ENCODE measurements around the gene LSM10.

LSM10 gene

GRCh38 chr1:36396359-36396758 lies 1.3 kb downstream of the LSM10 start:
- no peak overlapping the region for H3K4me3 ChIP-seq (ENCODE audit: insufficient read depth, low read depth, low read length)

DNA sequence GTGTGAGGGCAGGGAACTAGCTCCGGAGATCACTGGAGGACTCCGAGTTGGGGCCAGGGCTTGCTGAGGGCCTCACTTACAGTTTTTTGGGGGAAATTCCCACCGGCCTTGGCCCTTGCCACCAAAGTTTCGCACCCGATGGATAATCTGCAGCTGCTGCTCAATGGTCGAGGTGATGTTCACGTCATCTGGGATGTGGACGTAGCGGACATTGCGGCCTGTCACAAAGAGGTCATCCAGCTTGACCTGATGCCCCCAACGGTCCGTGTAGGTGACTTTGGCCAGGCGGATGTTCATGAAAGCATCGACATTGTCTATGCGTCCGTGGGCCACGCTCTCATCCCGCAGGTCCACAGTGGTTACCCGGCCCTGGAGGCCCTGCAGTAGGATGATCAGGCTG lies 4.0 kb downstream of the LSM10 start:
- Histone ChIP-seq H3K27ac (ENCODE audit: insufficient read depth, low read depth, low read length, poor library complexity, severe bottlenecking) (no peak overlapping the region), H3K27me3 (ENCODE audit: control insufficient read depth, insufficient read depth, low read length, poor library complexity, severe bottlenecking) (no peaks in the 10 kb centered on the region), H3K4me1 (ENCODE audit: control insufficient read depth, insufficient read depth, low read length) (no peaks in the 10 kb centered on the region), H3K4me3 (ENCODE audit: insufficient read depth, low read depth, low read length) (no peak overlapping the region), H3K36me3 (ENCODE audit: control insufficient read depth, insufficient read depth, low read length) (peaks cover 9% of the 10 kb centered on the region), H3K9me3 (ENCODE audit: control insufficient read depth, low read length) (no peaks in the 10 kb centered on the region)
- 96% methylated on average over 19 of the region's 19 CpGs for WGBS, 2 experiments

More at GRCh38 chr1:36396359-36396758, 1.3 kb downstream of the LSM10 start:
- WGBS, 2 experiments: 90 to 95% methylated on average over 6 of the region's 6 CpGs
- Histone ChIP-seq H3K27ac (ENCODE audit: insufficient read depth, low read depth, low read length, poor library complexity, severe bottlenecking) (no peak overlapping the region), H3K36me3 (ENCODE audit: control insufficient read depth, insufficient read depth, low read length) (peaks cover 9% of the 10 kb centered on the region), H3K27me3 (ENCODE audit: control insufficient read depth, insufficient read depth, low read length, poor library complexity, severe bottlenecking) (no peaks in the 10 kb centered on the region), H3K4me1 (ENCODE audit: control insufficient read depth, insufficient read depth, low read length) (no peaks in the 10 kb centered on the region), H3K9me3 (ENCODE audit: control insufficient read depth, low read length) (no peaks in the 10 kb centered on the region)

DNA sequence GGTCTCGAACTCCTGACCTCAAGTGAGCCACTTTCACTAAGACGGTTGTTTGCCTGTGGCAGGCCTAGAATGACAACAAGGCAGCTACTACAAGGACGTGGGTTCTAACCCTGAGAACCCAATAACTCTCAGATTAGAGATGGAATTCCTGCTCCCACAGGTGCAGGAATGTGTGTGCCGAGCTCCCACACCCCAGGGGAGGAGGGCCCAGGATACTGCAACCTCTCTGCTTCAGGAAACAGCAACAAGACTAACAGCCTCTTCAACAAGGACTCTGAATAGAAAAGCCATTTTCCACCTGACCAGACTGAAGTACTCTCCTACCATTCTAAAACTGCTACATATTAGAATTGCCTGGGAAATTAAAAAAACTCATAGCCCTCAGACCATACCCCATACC lies 4.9 kb downstream of the LSM10 start:
- WGBS, 2 experiments: 90 to 91% methylated on average over 4 of the region's 4 CpGs
- H3K27me3 ChIP-seq (ENCODE audit: control insufficient read depth, insufficient read depth, low read length, poor library complexity, severe bottlenecking): no peaks in the 10 kb centered on the region

GRCh38 chr1:36391271-36391670 lies 6.4 kb downstream of the LSM10 start:
- 91 to 98% methylated on average over 8 of the region's 8 CpGs for WGBS, 2 experiments
- no peak overlapping the region for H3K4me3 ChIP-seq (ENCODE audit: insufficient read depth, low read depth, low read length)
- H3K36me3 ChIP-seq (ENCODE audit: control insufficient read depth, insufficient read depth, low read length): peaks cover 9% of the 10 kb centered on the region
- no peak overlapping the region for H3K27ac ChIP-seq (ENCODE audit: insufficient read depth, low read depth, low read length, poor library complexity, severe bottlenecking)
- no peaks in the 10 kb centered on the region for H3K27me3 ChIP-seq (ENCODE audit: control insufficient read depth, insufficient read depth, low read length, poor library complexity, severe bottlenecking)
- H3K9me3 ChIP-seq (ENCODE audit: control insufficient read depth, low read length): no peaks in the 10 kb centered on the region
- peaks cover 9% of the 10 kb centered on the region for H3K4me1 ChIP-seq (ENCODE audit: control insufficient read depth, insufficient read depth, low read length)

More for the DNA sequence above, 4.9 kb downstream of the LSM10 start:
- Histone ChIP-seq H3K27ac (ENCODE audit: insufficient read depth, low read depth, low read length, poor library complexity, severe bottlenecking) (no peak overlapping the region), H3K4me1 (ENCODE audit: control insufficient read depth, insufficient read depth, low read length) (no peaks in the 10 kb centered on the region), H3K36me3 (ENCODE audit: control insufficient read depth, insufficient read depth, low read length) (peaks cover 9% of the 10 kb centered on the region), H3K4me3 (ENCODE audit: insufficient read depth, low read depth, low read length) (no peak overlapping the region), H3K9me3 (ENCODE audit: control insufficient read depth, low read length) (no peaks in the 10 kb centered on the region)

DNA sequence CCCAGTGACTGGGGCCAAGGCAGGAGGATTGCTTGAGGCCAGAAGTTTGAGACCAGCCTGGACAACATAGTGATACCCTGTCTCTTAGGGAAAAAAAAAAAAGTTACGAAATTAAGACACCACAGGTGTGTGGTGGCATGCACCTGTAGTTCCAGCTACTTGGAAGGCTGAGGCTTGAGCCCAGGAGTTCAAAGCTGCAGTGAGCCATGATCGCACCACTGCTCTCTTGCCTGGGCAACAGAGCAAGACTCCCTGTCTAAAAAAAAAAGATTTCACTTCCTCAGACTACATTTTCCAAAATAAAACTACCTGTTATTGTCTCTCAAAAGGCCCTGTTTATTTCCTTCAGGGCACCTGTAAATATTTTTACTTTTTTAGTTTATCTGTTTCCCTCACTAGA lies 7.3 kb downstream of the LSM10 start:
- H3K36me3 ChIP-seq (ENCODE audit: control insufficient read depth, insufficient read depth, low read length): peaks cover 9% of the 10 kb centered on the region
- WGBS, 2 experiments: 90 to 92% methylated on average over 2 of the region's 2 CpGs
- no peak overlapping the region for H3K27ac ChIP-seq (ENCODE audit: insufficient read depth, low read depth, low read length, poor library complexity, severe bottlenecking)
- no peaks in the 10 kb centered on the region for H3K27me3 ChIP-seq (ENCODE audit: control insufficient read depth, insufficient read depth, low read length, poor library complexity, severe bottlenecking)
- no peak overlapping the region for H3K4me3 ChIP-seq (ENCODE audit: insufficient read depth, low read depth, low read length)
- no peaks in the 10 kb centered on the region for H3K9me3 ChIP-seq (ENCODE audit: control insufficient read depth, low read length)
- peaks cover 9% of the 10 kb centered on the region for H3K4me1 ChIP-seq (ENCODE audit: control insufficient read depth, insufficient read depth, low read length)

DNA sequence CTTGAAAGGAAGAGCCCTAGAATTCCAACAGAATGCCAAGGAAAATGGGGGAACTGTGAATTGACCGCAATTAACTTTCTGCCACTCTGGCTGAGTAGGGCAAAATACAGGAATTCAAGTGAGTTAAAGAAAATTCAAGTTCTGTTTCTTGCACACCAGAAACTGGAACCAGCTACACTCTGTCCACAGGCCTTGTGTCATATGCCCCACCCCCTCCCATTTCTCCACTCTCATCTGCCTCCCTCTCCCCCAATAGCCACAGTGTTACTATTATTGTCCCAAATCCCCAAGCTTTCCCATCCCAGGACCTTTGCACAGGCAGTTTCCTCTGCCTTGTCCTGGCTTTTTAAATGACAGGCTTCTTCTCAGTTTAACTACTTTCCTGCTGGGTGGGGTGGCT lies 7.7 kb downstream of the LSM10 start:
- H3K4me3 ChIP-seq (ENCODE audit: insufficient read depth, low read depth, low read length): no peak overlapping the region
- H3K27ac ChIP-seq (ENCODE audit: insufficient read depth, low read depth, low read length, poor library complexity, severe bottlenecking): no peak overlapping the region
- peaks cover 10% of the 10 kb centered on the region for H3K4me1 ChIP-seq (ENCODE audit: control insufficient read depth, insufficient read depth, low read length)
- H3K36me3 ChIP-seq (ENCODE audit: control insufficient read depth, insufficient read depth, low read length): peaks cover 9% of the 10 kb centered on the region
- WGBS, 2 experiments: 91 to 92% methylated on average over 1 of the region's 1 CpG
- no peaks in the 10 kb centered on the region for H3K9me3 ChIP-seq (ENCODE audit: control insufficient read depth, low read length)
- H3K27me3 ChIP-seq (ENCODE audit: control insufficient read depth, insufficient read depth, low read length, poor library complexity, severe bottlenecking): no peaks in the 10 kb centered on the region

- H3K4me1 ChIP-seq (ENCODE audit: control insufficient read depth, insufficient read depth, low read length): peaks cover 17% of the 10 kb centered on the region
- no peak overlapping the region for H3K4me3 ChIP-seq (ENCODE audit: insufficient read depth, low read depth, low read length)
- 97 to 99% methylated on average over 2 of the region's 2 CpGs for WGBS, 2 experiments
- no peaks in the 10 kb centered on the region for H3K27me3 ChIP-seq (ENCODE audit: control insufficient read depth, insufficient read depth, low read length, poor library complexity, severe bottlenecking)
- no peak overlapping the region for H3K27ac ChIP-seq (ENCODE audit: insufficient read depth, low read depth, low read length, poor library complexity, severe bottlenecking)
- H3K36me3 ChIP-seq (ENCODE audit: control insufficient read depth, insufficient read depth, low read length): peaks cover 9% of the 10 kb centered on the region
- no peaks in the 10 kb centered on the region for H3K9me3 ChIP-seq (ENCODE audit: control insufficient read depth, low read length)
These were observed 8.4 kb downstream of the LSM10 start for GRCh38 chr1:36389261-36389660.

DNA sequence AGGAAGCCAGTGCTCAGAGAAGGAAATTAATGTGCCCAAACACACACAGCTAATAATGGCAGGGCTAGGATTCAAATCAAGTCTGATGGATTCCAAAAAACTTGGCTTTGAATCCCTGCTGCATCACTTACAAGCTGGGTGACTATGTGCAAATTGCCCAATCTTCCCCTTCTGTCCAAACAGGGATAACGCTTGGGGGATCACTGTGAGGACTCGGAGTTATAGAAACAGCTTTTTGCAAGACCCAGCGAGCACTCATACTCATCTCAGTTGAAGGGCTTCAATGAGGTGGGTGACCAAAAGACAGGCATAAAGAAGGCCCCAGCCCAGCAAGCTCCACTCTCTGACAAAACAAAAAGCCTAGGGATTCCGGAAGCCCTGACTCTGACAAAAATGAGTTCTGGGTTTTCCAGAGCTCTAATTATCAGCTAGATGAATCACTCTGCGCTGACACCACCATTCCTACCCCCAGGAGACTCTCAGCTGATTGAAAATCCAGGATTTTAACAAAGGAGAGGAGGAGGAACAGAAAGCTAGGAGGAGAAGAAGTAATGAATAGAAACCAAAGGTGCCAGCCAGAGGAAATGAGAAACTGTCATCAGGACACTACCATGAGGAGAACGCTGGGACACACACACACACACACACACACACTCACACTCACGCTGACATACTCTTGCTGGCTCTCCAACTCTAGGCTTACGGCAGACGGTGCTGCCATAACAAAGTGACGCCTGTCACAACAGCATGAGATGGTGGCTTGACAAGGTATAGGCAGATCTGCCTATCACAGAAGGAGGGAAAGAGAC lies 10.4 kb downstream of the LSM10 start:
- H3K27ac ChIP-seq (ENCODE audit: insufficient read depth, low read depth, low read length, poor library complexity, severe bottlenecking): peak overlapping the region; percentile 88
- H3K4me3 ChIP-seq (ENCODE audit: insufficient read depth, low read depth, low read length): no peak overlapping the region
- peaks cover 19% of the 10 kb centered on the region for H3K4me1 ChIP-seq (ENCODE audit: control insufficient read depth, insufficient read depth, low read length)
- H3K36me3 ChIP-seq (ENCODE audit: control insufficient read depth, insufficient read depth, low read length): no peaks in the 10 kb centered on the region
- no peaks in the 10 kb centered on the region for H3K9me3 ChIP-seq (ENCODE audit: control insufficient read depth, low read length)
- no peaks in the 10 kb centered on the region for H3K27me3 ChIP-seq (ENCODE audit: control insufficient read depth, insufficient read depth, low read length, poor library complexity, severe bottlenecking)
- 66 to 73% methylated on average over 10 of the region's 10 CpGs for WGBS, 2 experiments

GRCh38 chr1:36386265-36387140 lies 11.2 kb downstream of the LSM10 start:
- H3K27ac ChIP-seq (ENCODE audit: insufficient read depth, low read depth, low read length, poor library complexity, severe bottlenecking): peak overlapping the region; percentile 88
- H3K27me3 ChIP-seq (ENCODE audit: control insufficient read depth, insufficient read depth, low read length, poor library complexity, severe bottlenecking): no peaks in the 10 kb centered on the region
- peaks cover 19% of the 10 kb centered on the region for H3K4me1 ChIP-seq (ENCODE audit: control insufficient read depth, insufficient read depth, low read length)
- WGBS, 2 experiments: 7 to 11% methylated on average over 14 of the region's 14 CpGs
- H3K9me3 ChIP-seq (ENCODE audit: control insufficient read depth, low read length): no peaks in the 10 kb centered on the region
- H3K4me3 ChIP-seq (ENCODE audit: insufficient read depth, low read depth, low read length): peak overlapping the region; percentile 37
- H3K36me3 ChIP-seq (ENCODE audit: control insufficient read depth, insufficient read depth, low read length): no peaks in the 10 kb centered on the region

Measured in ectodermal cell (in vitro differentiated cells).